DND-41 (cell line): ENCODE results near the gene NOD2.

Experiments
- ATAC-seq: fragments of 200-7000 bp; cut with Tn5 transposase; 3 replicates; pipeline ENCODE4 v1.9.1; 2021; ENCODE audit warnings: low read depth; ENCODE audit not compliant: insufficient read depth
- DNase-seq: peaks from one replicate; pipeline ENCODE4 v3.0.0-alpha.2; 2020
- H2AFZ ChIP-seq: 2 replicates; pipeline ENCODE4 v1.6.0; 2012; ENCODE audit warnings: low read depth, low read length
- H3K27ac ChIP-seq: 2 replicates; pipeline ENCODE4 v1.5.1; 2012; ENCODE audit warnings: low read length, inconsistent platforms
- H3K27me3 ChIP-seq: fragments of 200-600 bp; sonication (generic); 2 replicates; pipeline ENCODE4 v1.6.0; 2012; ENCODE audit warnings: low read length, mild to moderate bottlenecking, inconsistent platforms; ENCODE audit not compliant: insufficient read depth, poor library complexity
- H3K36me3 ChIP-seq: 2 replicates; pipeline ENCODE4 v1.5.1; 2012; ENCODE audit warnings: low read length, inconsistent platforms; ENCODE audit not compliant: insufficient read depth
- H3K4me1 ChIP-seq: 2 replicates; pipeline ENCODE4 v1.5.1; 2012; ENCODE audit warnings: mild to moderate bottlenecking, low read length; ENCODE audit not compliant: insufficient read depth
- H3K4me2 ChIP-seq: 2 replicates; pipeline ENCODE4 v1.6.0; 2012; ENCODE audit warnings: mild to moderate bottlenecking, moderate library complexity, low read length, inconsistent platforms; ENCODE audit not compliant: insufficient read depth
- H3K4me3 ChIP-seq, 2 experiments: fragments of 200-600 bp in 1 of 2; shearing (Covaris generic) in 1 of 2; 2 replicates each; pipeline ENCODE4 v1.5.1; 2012 to 2016; ENCODE audit warnings: inconsistent platforms in 2 of 2, low read length in 2 of 2, mild to moderate bottlenecking in 2 of 2, low read depth in 1 of 2, moderate library complexity in 1 of 2
- H3K79me2 ChIP-seq: 2 replicates; pipeline ENCODE4 v1.6.0; 2012; ENCODE audit warnings: low read length, inconsistent platforms; ENCODE audit not compliant: insufficient read depth
- H3K9ac ChIP-seq: 2 replicates; pipeline ENCODE4 v1.6.0; 2012; ENCODE audit warnings: low read depth, mild to moderate bottlenecking, inconsistent platforms, low read length, moderate library complexity
- H3K9me3 ChIP-seq: 2 replicates; pipeline ENCODE4 v1.5.1; 2012; ENCODE audit warnings: low read length, moderate library complexity, mild to moderate bottlenecking, inconsistent platforms; ENCODE audit not compliant: insufficient read depth, severe bottlenecking
- H4K20me1 ChIP-seq: 2 replicates; pipeline ENCODE4 v1.6.0; 2012; ENCODE audit warnings: low read length; ENCODE audit not compliant: insufficient read depth
- EZH2 ChIP-seq: IDR thresholded peaks from 3 replicates; pipeline ENCODE4 v1.6.1; 2012; ENCODE audit warnings: borderline replicate concordance, low read depth, mild to moderate bottlenecking, moderate library complexity, low read length, inconsistent platforms; ENCODE audit not compliant: severe bottlenecking
- TF ChIP-seq, protein P1 (sequence below): IDR thresholded peaks from 2 replicates; pipeline ENCODE4 v1.5.1; 2012; ENCODE audit warnings: borderline replicate concordance, low read length, moderate library complexity, mild to moderate bottlenecking; ENCODE audit not compliant: poor library complexity, severe bottlenecking; ENCODE audit errors: extremely low read depth

Gene NOD2

DNA sequence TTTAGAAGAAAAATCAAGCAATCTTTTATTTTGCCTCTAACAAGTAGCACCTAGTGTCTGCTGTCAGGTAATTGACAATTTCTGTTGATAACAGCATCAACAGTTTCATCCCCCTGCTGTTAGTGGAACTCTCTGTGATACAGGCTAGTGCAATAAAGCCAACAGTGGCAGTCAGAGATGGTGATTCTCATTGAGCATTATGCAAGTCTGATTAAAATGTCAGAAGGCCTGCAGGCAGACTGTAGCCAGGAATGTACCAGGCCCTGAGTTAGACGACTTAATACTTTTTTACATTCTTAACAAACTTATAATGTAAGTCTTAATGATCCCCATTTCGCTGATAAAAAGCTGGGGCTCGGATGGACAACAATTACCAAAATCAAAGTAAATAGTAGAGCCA is 63.1 kb downstream of the NOD2 start:
- Histone ChIP-seq H3K27me3 (no peaks in the 10 kb centered on the region), H3K36me3 (peaks cover 32% of the 10 kb centered on the region), H3K9ac (no peak overlapping the region), H3K79me2 (peaks cover 3% of the 10 kb centered on the region; the same call in 1 of the 2 replicates), H3K9me3 (no peaks in the 10 kb centered on the region), H3K4me1 (no peaks in the 10 kb centered on the region), H3K4me3 (no peak overlapping the region), H3K4me2 (no peak overlapping the region), H3K27ac (no peak overlapping the region), H2AFZ (no peak overlapping the region), H4K20me1 (no peaks in the 10 kb centered on the region)
- TF ChIP-seq EZH2 = no peak
- TF ChIP-seq, protein P1, sequence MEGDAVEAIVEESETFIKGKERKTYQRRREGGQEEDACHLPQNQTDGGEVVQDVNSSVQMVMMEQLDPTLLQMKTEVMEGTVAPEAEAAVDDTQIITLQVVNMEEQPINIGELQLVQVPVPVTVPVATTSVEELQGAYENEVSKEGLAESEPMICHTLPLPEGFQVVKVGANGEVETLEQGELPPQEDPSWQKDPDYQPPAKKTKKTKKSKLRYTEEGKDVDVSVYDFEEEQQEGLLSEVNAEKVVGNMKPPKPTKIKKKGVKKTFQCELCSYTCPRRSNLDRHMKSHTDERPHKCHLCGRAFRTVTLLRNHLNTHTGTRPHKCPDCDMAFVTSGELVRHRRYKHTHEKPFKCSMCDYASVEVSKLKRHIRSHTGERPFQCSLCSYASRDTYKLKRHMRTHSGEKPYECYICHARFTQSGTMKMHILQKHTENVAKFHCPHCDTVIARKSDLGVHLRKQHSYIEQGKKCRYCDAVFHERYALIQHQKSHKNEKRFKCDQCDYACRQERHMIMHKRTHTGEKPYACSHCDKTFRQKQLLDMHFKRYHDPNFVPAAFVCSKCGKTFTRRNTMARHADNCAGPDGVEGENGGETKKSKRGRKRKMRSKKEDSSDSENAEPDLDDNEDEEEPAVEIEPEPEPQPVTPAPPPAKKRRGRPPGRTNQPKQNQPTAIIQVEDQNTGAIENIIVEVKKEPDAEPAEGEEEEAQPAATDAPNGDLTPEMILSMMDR = no peak
- ATAC-seq (no peak), DNase-seq (no peak)

DNA sequence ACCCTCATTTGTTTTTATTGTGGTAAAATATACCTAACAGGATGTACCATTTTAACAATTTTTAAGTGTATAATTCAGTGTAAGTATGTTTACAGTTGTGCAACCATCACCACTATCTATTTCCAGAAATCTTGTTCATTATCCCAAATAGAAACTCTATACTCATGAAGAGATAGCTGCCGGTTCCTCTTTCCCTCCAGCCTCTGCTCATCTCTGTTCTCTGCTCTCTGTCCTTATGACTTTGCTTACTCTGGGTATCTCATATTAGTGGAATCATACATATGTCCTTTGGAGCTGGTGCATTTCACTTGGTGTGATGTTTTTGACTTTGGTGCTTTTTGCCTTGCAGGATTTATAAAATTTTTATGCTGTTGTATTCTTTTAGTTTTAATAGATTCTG is 67.9 kb downstream of the NOD2 start:
- Histone ChIP-seq H3K36me3 (peaks cover 27% of the 10 kb centered on the region), H3K79me2 (peaks cover 3% of the 10 kb centered on the region; the same call in 1 of the 2 replicates), H4K20me1 (0 out of 2 replicates have a peak, but pooled peaks cover 3% of the 10 kb centered on the region)

DNA sequence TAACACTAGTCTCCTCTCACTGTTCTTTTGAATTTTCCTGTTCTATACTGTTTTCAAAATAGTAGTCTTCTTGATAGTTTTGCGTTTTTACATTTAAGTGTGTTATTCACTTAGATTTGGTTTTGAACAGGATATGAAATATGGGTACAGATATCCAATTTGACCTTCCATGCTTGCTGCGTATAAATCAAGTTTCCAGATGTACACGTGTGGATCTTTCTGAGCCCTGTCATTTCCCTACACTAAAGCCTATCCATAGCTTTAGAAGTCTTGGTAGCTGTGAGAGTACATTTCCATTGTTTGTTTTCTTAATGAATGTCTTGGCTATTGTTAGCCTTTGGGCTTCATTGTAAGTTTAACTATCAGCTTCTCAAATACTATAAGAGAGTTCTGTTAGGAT is 68.8 kb downstream of the NOD2 start:
- Histone ChIP-seq H3K27ac (no peak overlapping the region), H3K4me1 (no peaks in the 10 kb centered on the region), H4K20me1 (0 out of 2 replicates have a peak, but pooled peaks cover 3% of the 10 kb centered on the region), H2AFZ (no peak overlapping the region), H3K9me3 (peaks cover 4% of the 10 kb centered on the region), H3K27me3 (no peaks in the 10 kb centered on the region), H3K79me2 (no peaks in the 10 kb centered on the region; the same call in 1 of the 2 replicates), H3K4me3 (no peak overlapping the region), H3K4me2 (no peak overlapping the region), H3K9ac (no peak overlapping the region), H3K36me3 (peaks cover 24% of the 10 kb centered on the region)
- no peak for TF ChIP-seq EZH2
- TF ChIP-seq, protein P1 = no peak
- ATAC-seq = no peak
- DNase-seq = no peak

More for the DNA sequence above, 67.9 kb downstream of the NOD2 start:
- peaks cover 4% of the 10 kb centered on the region for H3K9me3 ChIP-seq
- H3K4me2 ChIP-seq = no peak overlapping the region
- TF ChIP-seq EZH2 = no peak
- TF ChIP-seq, protein P1 = no peak
- H3K27ac ChIP-seq = no peak overlapping the region
- H3K27me3 ChIP-seq = no peaks in the 10 kb centered on the region
- no peaks in the 10 kb centered on the region for H3K4me1 ChIP-seq
- DNase-seq (no peak), ATAC-seq (no peak)
- no peak overlapping the region for H3K4me3 ChIP-seq
- H2AFZ ChIP-seq = no peak overlapping the region
- no peak overlapping the region for H3K9ac ChIP-seq
